Neutrophil (primary cell): Measurements from ENCODE around the gene WDR86.

Experiments used
- H3K27ac ChIP-seq: fragments of 200-600 bp; sonication (generic); 2 replicates; pipeline ENCODE4 v1.5.1; 2016; ENCODE audit warnings: mild to moderate bottlenecking, moderate library complexity
- H3K27me3 ChIP-seq: fragments of 200-600 bp; sonication (generic); 2 replicates; pipeline ENCODE4 v1.6.0; 2016; ENCODE audit warnings: mild to moderate bottlenecking
- H3K36me3 ChIP-seq: fragments of 200-600 bp; sonication (generic); 2 replicates; pipeline ENCODE4 v1.5.1; 2017
- H3K4me1 ChIP-seq, 2 experiments: fragments of 200-600 bp in 1 of 2; sonication (generic) in 1 of 2; 1 replicate in 1 of 2; 2 replicates in 1 of 2; pipeline versions ENCODE4 v1.5.1 to v1.6.1; 2013 to 2016; ENCODE audit warnings: low read depth in 1 of 2, low read length in 1 of 2, mild to moderate bottlenecking in 1 of 2, moderate library complexity in 1 of 2; ENCODE audit not compliant: control insufficient read depth in 1 of 2, insufficient read depth in 1 of 2
- H3K4me3 ChIP-seq, 2 experiments: fragments of 200-600 bp in 1 of 2; sonication (generic) in 1 of 2; 1 replicate in 1 of 2; 2 replicates in 1 of 2; pipeline ENCODE4 v1.5.1; 2013 to 2016; ENCODE audit warnings: low read depth in 1 of 2, low read length in 1 of 2, mild to moderate bottlenecking in 1 of 2, moderate library complexity in 1 of 2
- H3K9me3 ChIP-seq: fragments of 200-600 bp; sonication (generic); 2 replicates; pipeline ENCODE4 v1.5.1; 2016
- TF ChIP-seq, protein P1 (sequence below): fragments of 200-600 bp; sonication (generic); IDR thresholded peaks from 2 replicates; pipeline ENCODE4 v1.5.1; 2016; ENCODE audit warnings: antibody characterized with exemption

The WDR86 gene

GRCh38 chr7:151388430-151388829 lies 21.4 kb downstream of the WDR86 start:
- no peaks in the 10 kb centered on the region for H3K4me1 ChIP-seq
- H3K27ac ChIP-seq: no peak overlapping the region
- H3K9me3 ChIP-seq: no peaks in the 10 kb centered on the region
- H3K4me3 ChIP-seq: no peak overlapping the region
- TF ChIP-seq, protein P1, sequence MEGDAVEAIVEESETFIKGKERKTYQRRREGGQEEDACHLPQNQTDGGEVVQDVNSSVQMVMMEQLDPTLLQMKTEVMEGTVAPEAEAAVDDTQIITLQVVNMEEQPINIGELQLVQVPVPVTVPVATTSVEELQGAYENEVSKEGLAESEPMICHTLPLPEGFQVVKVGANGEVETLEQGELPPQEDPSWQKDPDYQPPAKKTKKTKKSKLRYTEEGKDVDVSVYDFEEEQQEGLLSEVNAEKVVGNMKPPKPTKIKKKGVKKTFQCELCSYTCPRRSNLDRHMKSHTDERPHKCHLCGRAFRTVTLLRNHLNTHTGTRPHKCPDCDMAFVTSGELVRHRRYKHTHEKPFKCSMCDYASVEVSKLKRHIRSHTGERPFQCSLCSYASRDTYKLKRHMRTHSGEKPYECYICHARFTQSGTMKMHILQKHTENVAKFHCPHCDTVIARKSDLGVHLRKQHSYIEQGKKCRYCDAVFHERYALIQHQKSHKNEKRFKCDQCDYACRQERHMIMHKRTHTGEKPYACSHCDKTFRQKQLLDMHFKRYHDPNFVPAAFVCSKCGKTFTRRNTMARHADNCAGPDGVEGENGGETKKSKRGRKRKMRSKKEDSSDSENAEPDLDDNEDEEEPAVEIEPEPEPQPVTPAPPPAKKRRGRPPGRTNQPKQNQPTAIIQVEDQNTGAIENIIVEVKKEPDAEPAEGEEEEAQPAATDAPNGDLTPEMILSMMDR: no peak
- H3K27me3 ChIP-seq: peaks cover 42% of the 10 kb centered on the region
- no peaks in the 10 kb centered on the region for H3K36me3 ChIP-seq

DNA sequence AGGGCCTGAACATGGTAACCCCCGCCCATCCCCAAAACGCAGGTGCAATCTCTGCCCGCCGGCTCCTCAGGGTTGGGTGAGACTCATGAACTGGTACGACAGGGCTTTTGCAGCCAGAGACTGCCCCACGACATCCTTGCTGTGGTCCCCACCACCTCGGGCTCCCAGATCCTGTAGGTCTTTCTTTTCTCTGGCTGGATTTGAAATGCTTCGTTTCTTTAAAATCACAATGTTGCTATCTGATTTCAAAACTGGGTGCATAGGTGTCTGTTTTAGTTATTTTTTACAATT lies 21.9 kb downstream of the WDR86 start:
- H3K36me3 ChIP-seq: no peaks in the 10 kb centered on the region
- H3K27ac ChIP-seq: no peak overlapping the region
- TF ChIP-seq, protein P1: no peak
- no peaks in the 10 kb centered on the region for H3K9me3 ChIP-seq
- peaks cover 46% of the 10 kb centered on the region for H3K27me3 ChIP-seq
- no peak overlapping the region for H3K4me3 ChIP-seq
- H3K4me1 ChIP-seq: no peaks in the 10 kb centered on the region

GRCh38 chr7:151387161-151388006 lies 22.5 kb downstream of the WDR86 start:
- H3K4me3 ChIP-seq: no peak overlapping the region
- no peak overlapping the region for H3K27ac ChIP-seq
- TF ChIP-seq, protein P1: no peak
- peaks cover 52% of the 10 kb centered on the region for H3K27me3 ChIP-seq
- no peaks in the 10 kb centered on the region for H3K9me3 ChIP-seq
- H3K4me1 ChIP-seq: no peaks in the 10 kb centered on the region
- H3K36me3 ChIP-seq: no peaks in the 10 kb centered on the region

DNA sequence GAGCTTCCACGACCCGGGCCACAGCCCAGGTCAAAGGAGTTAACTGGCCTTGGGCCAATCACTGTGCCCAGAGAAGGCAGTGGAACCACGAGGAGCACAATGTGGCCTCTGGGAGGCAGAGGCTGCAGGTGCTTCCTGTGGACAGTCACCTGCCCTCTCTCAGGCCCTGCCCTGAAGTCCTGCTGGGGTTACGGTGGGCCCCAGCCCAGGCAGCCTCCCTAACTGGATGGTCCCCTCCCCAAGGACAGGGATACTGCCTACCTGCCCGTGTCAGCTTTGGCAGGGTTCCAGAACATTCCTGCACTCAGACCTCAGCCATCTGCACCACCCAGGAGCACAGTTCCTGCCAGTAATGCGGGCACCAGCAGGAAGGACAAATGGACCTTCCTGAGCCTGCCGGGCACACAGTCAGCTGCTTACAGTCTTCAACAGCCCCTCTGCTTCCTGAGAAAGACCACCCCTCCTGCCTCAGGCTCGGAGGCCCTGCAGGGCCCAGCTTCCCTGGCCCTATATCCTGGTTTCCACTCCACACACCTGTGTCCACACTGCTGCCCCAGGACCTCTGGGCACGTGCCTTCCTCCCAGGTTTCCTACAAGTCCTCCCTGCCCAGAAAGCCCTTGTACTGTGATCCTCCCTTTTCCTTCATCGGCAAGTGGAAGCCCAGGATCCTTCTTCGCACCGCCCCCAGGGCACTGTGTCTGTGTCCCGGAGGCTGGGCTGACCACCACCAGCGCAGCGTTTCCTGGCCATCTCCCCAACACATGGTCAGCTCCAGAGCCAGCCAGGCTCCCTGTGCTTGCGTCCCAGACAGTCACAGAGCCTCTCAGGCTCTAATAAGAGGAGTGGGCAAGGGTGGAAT lies 23.3 kb downstream of the WDR86 start:
- H3K36me3 ChIP-seq: no peaks in the 10 kb centered on the region
- TF ChIP-seq, protein P1: no peak
- H3K9me3 ChIP-seq: no peaks in the 10 kb centered on the region
- H3K27me3 ChIP-seq: peaks cover 61% of the 10 kb centered on the region
- H3K4me1 ChIP-seq: peaks cover 5 to 7% of the 10 kb centered on the region in 2 experiments
- H3K27ac ChIP-seq: no peak overlapping the region
- H3K4me3 ChIP-seq: no peak overlapping the region

DNA sequence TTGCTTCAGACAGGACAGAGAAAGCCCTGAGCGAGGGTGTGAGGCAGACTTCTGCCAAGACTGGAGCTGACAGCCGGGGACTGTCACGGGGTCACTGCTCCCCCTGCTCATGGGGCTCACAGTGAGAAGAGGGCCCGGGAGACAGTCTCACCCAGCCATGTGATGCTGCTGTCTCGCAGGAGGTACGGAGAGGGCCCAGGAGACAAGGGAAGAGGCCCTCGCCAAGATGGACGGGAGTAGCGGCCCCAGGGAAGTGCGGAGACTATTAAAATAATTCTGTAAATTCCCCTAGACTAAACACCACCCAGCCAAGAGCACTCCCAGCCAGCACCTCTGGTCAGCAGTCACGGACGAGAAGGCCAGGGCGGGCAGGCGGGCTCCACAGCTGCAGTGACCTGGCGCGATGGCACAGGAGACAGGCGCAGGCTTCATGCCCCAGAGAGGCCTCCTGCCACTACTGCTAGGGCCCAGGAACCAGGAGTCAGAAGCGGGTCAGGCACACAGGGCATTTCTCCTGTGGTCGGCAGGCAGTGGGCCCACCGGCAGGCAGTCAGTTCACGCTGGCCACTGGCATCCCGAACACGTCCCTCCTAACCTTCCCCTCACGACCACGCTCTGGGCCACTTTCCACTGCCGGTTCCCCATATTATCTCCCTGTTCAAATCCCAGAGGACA lies 24.1 kb downstream of the WDR86 start:
- Histone ChIP-seq H3K36me3 (no peaks in the 10 kb centered on the region), H3K27me3 (peaks cover 62% of the 10 kb centered on the region), H3K4me3 (no peak overlapping the region), H3K27ac (no peak overlapping the region), H3K9me3 (no peaks in the 10 kb centered on the region), H3K4me1 (peaks cover 7 to 12% of the 10 kb centered on the region in 2 experiments)
- TF ChIP-seq, protein P1: no peak
